ENCODE measurements around the gene TLR7.
A peak's percentile ranks its signal among the peaks of the same experiment; 100 is the strongest.

TLR7 gene

DNA sequence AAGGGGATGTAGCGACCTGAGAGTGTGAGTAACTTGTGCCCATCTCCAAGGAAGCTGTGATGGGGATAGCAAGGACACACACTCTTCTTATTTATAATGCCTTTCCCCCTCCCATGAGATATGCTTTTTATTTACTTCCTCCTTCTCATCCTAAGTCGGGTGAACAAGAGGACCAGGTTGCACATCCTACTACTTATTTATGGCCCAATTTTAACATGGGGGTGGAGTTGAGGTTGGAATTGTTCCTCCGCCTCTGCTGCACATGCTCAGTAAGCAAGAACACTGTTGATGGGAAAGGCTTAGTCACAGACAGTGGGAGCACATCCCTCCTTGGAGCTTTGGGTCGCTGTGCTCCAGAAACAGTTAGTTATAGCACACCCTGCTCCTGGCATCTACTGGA lies 24.3 kb downstream of the TLR7 start:
- no peak for DNase-seq (ENCODE audit: low spot score)

DNA sequence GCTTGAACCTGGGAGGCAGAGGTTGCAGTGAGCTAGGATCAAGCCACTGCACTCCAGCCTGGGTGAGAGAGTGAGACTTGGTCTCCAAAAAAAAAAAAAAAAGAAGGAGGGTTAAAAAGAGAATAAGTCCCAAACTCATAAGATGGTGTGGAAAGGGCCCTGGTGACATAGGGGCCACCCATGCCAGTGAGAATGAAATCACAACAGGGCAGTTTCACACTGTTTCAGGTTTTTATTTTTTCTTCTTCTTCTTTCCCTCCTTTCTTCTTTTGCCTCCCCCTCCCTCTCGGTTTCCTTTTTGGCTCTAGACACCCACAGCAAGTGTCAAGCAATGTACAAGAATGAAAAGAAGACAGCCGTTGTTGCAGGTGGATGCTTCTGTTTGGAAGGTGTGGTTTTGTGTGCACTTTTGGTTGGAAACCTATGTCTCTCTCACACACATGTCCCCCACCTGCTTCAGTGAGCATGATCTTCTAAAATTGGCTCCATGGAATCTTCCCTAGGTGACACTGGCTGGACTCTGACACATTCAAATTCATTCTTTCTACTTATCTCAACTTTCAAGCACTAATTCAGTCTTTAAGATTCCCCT lies 25.1 kb downstream of the TLR7 start:
- DNase-seq (ENCODE audit: low spot score), result no peak

DNA sequence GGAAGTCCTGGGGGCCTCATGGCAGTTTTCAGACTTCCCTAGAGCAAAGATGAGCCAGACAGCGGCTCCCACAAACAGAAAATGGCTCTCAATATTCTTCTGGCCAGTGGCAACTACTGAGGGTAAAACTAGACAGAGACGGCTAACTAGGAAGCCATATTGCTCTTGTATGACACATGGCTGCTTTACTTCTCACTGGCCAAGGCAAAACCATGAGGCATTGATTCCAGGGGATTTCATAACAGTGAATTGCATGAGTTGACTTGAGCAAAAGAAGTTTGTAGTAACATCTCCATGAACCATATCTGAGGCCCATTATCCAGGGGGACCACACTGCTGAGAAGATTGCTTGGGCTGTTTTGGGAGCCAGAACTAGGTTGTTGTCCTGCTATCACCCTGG lies 25.8 kb downstream of the TLR7 start:
- no peak for DNase-seq (ENCODE audit: low spot score)

DNA sequence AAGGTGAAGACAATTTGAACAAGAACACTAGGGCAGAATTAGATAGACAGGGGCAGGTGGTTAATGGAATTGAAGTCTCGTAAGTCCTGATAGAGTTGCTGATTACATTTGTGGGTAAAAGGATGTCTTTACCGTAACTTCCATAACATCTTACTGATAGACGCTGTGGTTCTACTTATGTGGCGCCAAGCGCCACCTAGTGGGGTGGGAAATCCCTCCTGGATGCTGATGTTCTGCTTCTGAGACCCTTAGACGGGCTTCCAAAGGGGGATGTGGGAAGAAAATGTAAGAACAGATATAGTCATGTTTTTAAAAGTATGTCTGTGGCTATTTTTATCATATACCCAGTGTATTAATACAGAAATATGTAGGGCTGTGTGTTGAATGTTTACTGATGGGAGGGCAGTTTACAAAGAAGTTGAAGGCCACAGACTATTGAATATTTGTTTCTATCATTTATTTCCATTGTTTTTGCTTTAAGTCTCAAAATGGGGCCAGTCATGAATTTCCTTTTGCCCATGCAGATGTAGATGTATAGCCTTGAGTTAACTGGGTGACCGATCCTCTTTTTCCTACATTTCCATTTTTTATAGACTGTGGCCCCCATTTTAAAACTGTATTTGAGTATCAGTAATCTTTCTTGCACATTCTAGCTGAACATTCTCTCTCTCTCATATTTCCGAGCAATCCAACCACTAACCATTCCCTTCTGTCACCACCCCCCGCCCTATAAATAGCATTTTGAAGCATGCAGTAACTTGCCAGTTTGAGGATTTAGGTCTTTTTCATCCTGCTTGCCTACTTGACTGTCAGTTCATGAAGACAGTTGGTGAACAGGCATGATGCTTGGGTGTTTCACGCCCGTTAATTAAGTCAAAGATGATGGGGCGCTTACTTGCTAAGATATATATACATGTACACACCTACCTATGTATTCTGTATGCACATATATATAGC lies 27.5 kb downstream of the TLR7 start:
- DNase-seq (ENCODE audit: low spot score), result peak; percentile 4

DNA sequence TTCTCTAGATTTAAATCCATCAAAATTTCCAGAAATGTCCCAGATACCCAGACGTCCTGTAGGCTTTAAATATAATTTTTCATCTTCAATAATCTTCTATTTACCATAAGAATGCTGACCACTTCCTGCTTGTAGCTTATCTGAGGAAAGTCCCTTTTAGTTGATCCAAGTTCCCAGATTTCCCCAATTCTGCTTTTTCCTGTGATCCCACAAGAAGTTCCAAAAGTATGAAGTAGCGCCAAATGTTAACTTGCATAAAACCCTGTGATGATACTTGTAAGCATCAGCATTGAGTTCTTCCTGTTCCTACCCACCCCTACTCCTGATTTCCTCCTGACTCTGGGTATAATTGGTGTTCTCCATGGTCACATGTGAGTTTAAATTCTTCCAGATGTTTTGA lies 29.0 kb downstream of the TLR7 start:
- no peak for DNase-seq (ENCODE audit: low spot score)

DNA sequence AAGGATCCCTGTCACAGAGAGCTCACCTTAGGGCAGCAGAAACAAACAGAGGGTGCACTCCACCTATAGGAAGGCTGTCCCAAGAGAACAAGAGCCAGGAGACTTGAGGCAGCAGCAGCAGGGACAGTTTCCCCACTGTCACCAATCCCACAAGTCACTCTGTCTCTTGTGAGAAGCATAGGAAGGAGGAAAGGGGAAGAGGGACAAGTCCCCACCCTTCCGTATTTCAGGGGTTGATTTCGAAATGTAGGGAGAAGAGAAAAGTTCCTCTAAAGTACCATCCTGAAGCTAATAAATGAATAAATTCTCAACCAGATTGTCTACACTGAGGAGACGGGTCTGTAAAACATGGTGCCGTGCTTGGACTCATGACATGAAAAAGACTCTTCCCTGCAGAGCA lies 30.1 kb downstream of the TLR7 start:
- no peak for DNase-seq (ENCODE audit: low spot score)

DNA sequence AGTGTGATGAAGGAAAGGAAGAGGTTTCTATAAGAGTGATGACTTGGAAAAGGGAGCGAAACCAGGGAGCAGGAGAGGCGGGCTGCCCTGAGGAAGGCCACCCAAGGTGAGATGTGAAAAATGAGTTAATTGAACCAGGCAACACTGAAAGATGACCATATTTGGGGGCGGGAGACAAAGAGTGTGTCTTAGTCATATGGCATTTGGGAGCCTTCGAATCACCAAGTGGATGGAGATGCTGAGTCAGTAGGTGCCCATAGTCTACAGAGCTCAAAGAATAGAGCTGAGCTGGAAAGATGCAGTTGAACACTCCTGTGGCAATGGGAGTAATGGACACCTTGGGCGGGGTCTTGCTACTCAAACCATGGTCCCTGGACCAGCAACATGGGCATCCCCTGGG lies 31.2 kb downstream of the TLR7 start:
- DNase-seq (ENCODE audit: low spot score), result no peak

DNA sequence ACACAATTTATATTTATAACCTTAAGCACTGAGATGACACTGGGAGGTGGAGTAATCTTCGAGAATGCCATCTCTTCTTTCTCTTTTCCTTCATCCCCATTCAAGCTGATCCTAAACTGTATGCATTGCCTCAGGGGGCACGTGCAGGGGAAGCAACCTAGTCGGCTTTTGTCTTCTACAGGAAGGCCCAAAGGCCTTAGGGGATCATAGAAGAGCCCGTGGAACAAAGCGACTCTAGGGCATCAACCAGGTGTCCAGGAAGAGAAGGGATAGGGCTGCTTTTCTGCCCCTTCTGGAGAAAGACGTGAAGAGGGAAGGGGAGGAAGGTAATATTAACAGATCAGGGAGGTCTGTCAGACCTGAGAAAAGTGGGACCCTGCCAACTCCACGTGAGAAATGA lies 32.6 kb downstream of the TLR7 start:
- DNase-seq (ENCODE audit: low spot score), result no peak

DNA sequence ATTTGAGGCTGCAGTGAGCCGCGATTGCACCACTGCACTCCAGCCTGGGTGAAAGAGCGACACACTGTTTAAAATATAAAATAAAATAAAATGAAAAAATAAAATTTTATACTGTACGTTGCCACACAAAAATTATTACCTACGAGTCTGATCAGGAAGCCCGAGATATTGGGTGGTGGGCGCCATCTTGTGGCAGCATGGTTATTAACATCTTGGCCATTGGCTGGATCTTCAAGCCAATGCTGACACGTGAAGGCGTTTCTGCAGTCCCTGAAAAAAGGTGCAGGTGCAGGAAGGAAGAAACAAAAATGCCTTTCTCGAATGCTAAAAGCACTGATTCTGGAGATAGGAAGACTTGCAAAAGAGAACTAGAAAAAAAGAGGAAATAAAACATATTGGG lies 34.6 kb downstream of the TLR7 start:
- DNase-seq (ENCODE audit: low spot score), result peak; percentile 24

DNA sequence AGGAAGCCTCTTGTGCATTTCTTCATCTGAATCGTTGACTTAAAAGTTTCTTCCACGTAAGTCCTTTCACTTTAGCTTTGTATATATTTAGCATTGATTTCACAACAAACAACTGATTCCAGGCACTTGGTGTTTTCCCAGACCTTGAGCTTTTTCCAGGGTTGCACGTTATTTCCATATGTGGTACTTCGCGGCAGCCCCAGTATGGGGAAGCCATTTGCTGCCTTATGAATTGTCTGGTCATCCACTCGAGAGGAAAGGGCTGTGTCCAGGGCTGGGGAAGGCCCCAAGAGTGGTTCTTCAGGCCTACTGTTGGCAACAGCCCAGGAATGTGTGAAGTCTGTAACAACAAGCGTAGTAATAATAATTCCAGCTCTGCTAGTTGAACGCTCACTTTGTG lies 36.8 kb downstream of the TLR7 start:
- DNase-seq (ENCODE audit: low spot score), result no peak

DNA sequence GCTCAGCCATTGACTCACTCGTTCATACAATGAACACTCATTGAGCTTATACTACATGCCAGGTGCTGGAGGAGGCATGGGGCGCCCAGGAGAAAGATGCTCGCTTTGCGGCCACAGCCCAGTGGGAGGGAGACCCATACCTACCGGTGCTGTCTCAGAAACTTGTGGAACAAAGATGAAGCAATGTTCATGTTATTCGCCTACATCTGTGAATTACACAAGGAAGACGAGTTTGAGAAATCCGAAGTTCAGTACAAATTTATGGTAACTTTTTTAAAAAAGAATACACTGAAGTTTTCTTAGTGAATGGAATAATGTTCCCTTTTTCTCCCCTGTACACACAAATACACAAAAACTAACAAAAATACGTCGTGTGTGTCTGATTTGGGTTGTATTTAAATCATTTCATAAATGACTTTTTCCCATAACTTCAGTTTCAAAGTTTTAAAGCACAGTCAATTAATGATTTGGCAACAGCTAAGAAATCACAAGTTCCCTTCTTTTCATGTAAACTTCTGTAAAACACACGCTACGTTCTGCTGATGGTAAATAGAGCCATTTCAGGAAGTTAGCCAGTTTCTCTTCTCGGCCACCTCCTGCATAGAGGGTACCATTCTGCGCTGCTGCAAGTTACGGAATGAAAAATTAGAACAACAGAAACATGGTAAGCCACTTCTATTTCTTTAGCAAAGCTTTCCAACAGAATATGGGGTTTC lies 39.3 kb downstream of the TLR7 start, which contains the start of gene TLR8:
Gene TLR8, plus strand, starts transcription at position 575 of the 716 bp plus-strand sequence. Its CDS starts 87 bp downstream, at position 662.
- DNase-seq (ENCODE audit: low spot score), result no peak

DNA sequence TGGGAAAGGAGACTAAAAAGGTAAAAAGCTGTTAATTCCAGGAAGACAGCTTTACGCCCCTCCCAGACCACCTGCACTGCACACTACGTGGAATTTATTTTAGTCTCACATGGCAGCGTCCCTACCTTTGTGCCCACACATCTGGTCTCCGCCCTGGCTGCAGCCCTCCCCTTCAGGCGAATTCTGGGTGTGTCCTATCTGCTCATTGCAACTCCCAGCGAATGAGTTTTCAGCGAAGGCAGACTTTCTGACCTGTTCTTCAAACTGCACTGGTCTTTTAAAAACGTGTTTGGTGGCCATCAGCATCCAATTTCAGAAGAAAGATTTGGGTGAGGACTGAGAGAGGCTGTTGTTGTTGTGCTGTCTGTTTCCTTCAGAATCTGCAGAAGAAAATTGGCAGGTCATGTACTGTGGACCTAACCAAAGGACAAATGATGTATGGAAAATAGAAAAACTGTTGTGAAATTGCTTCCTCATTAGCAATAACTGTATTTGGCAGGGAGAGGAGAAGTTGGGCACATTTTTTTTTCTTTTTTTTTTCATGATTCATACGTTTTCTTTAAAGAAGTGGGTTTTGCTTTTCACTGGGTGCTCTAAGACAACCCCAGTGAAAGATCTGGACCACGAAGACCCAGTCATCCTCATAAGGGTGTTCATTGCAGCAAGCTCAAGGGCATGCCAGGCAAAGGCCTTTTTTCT lies 43.7 kb downstream of the TLR7 start:
- DNase-seq (ENCODE audit: low spot score), result no peak

DNA sequence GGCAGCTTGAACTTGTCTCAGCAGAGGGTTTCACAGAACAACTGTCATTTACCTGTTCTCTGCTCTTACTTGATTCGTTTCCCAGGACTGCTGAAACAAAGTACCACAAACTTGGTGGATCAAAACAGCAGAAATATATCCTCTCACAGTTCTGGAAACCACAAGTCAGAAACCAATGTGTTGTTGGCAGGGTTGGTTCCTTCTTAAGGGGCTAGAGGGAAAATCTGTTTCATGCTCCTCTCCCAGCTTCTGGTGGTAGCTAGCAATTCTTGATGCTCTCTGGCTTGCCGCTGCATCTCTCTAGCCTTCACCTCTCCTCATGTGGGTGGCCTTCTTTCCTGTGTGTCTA lies 44.2 kb downstream of the TLR7 start:
- DNase-seq (ENCODE audit: low spot score), result no peak

DNA sequence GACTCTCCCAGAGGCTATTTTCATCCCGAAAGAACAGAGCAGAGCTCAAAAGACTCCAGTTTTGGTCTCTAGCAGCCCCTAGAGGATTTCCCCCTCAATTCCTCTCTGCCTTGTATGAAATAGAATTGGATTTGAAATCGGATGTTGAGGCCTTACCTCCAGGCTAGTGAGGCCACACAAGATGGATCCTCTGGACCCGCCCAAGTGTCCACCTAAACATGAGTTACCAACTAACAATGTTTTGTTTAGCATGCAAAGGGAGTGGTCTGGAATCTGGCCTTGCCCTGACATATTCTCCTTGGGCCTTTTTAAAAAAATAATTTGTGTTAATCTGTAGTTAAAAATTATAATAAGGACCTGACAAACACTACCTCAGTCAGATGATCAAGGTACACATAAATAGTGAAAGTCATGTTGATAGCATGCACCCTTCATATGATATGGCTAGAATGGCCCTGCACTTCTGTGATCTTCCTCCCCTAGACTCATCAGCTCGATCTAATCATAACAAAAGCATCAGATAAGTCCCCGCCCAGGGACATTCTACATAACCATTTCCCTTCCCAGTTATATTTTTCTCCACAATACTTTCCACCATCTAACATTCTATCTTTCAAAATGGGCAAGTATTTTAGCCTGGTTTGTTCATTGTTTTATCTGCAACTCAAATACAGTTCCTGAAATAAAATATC lies 46.1 kb downstream of the TLR7 start:
- DNase-seq (ENCODE audit: low spot score), result no peak

DNA sequence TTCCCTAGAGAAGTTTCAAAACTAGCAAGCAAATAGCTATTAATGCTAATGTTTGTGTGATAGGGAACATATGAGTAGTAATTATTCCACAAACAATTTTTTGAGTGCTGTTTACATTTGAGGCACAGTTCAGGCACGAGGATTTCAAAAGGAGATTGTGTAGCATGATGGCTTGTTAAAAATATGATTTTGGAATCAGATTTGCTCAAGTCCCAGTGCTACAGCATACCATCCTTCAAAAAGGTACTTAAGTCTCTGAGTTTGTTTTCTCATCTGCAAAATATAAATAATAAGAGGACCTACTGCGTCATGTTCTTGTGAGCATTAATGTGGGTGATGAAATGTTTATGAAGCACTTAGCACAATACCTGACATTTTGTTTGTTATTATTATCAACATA lies 50.9 kb downstream of the TLR7 start:
- no peak for DNase-seq (ENCODE audit: low spot score)

DNA sequence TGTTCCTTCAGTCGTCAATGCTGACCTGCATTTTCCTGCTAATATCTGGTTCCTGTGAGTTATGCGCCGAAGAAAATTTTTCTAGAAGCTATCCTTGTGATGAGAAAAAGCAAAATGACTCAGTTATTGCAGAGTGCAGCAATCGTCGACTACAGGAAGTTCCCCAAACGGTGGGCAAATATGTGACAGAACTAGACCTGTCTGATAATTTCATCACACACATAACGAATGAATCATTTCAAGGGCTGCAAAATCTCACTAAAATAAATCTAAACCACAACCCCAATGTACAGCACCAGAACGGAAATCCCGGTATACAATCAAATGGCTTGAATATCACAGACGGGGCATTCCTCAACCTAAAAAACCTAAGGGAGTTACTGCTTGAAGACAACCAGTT lies 52.2 kb downstream of the TLR7 start:
- DNase-seq (ENCODE audit: low spot score), result no peak

DNA sequence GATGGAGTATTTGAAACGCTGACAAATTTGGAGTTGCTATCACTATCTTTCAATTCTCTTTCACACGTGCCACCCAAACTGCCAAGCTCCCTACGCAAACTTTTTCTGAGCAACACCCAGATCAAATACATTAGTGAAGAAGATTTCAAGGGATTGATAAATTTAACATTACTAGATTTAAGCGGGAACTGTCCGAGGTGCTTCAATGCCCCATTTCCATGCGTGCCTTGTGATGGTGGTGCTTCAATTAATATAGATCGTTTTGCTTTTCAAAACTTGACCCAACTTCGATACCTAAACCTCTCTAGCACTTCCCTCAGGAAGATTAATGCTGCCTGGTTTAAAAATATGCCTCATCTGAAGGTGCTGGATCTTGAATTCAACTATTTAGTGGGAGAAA lies 52.7 kb downstream of the TLR7 start:
- no peak for DNase-seq (ENCODE audit: low spot score)

DNA sequence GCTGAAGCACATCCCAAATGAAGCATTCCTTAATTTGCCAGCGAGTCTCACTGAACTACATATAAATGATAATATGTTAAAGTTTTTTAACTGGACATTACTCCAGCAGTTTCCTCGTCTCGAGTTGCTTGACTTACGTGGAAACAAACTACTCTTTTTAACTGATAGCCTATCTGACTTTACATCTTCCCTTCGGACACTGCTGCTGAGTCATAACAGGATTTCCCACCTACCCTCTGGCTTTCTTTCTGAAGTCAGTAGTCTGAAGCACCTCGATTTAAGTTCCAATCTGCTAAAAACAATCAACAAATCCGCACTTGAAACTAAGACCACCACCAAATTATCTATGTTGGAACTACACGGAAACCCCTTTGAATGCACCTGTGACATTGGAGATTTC lies 54.1 kb downstream of the TLR7 start:
- no peak for DNase-seq (ENCODE audit: low spot score)

DNA sequence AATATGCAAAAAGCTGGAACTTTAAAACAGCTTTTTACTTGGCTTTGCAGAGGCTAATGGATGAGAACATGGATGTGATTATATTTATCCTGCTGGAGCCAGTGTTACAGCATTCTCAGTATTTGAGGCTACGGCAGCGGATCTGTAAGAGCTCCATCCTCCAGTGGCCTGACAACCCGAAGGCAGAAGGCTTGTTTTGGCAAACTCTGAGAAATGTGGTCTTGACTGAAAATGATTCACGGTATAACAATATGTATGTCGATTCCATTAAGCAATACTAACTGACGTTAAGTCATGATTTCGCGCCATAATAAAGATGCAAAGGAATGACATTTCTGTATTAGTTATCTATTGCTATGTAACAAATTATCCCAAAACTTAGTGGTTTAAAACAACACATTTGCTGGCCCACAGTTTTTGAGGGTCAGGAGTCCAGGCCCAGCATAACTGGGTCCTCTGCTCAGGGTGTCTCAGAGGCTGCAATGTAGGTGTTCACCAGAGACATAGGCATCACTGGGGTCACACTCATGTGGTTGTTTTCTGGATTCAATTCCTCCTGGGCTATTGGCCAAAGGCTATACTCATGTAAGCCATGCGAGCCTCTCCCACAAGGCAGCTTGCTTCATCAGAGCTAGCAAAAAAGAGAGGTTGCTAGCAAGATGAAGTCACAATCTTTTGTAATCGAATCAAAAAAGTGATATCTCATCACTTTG lies 55.2 kb downstream of the TLR7 start:
- no peak for DNase-seq (ENCODE audit: low spot score)

DNA sequence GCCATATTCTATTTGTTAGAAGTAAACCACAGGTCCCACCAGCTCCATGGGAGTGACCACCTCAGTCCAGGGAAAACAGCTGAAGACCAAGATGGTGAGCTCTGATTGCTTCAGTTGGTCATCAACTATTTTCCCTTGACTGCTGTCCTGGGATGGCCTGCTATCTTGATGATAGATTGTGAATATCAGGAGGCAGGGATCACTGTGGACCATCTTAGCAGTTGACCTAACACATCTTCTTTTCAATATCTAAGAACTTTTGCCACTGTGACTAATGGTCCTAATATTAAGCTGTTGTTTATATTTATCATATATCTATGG lies 55.7 kb downstream of the TLR7 start:
- DNase-seq (ENCODE audit: low spot score), result no peak

DNA sequence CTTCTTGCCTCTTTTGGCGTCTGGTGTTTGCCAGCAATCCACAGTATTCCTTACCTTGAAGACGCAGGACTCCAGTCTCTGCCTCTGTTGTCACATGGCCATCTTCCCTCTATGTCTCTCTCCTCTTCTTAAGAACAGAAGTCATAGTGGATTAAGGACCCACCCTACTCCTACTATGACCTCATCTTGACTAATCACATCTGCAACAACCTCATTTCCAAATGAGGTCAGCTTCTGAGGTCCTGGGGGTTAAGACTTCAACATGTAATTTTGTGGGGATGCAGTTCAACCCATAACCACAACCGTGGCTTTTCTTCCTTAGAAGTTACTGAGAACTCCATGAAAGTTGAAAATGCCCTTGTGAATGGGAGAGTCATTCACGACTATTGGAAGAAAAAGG lies 62.8 kb downstream of the TLR7 start:
- DNase-seq (ENCODE audit: low spot score), result no peak

Measured in hematopoietic multipotent progenitor cell treated with erythropoietin and hydrocortisone succinate and interleukin-3 and kit ligand, for 17 days (in vitro differentiated cells).